ENCODE results near the gene SMIM28.
A peak's percentile ranks its signal among the peaks of the same experiment; 100 is the strongest.

Gene SMIM28

DNA sequence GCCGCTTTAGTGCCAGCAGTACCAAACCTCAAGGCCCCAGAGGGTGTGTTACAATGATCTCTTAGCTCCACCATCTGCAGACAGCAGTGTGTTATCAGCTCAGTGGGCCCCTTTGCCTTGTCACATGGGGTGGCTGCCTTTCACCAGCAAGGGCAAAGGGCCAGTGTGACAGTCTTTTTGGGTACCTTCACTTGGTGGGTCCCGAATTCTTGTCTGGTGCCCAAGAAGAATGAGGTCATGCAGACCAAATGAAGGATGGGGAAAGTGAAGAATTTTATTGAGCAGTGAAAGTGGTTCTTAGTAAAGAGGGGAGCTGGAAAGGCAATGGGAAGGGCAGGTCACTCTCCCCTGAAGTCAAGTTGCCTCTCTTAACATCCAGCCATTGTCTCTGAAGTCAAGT, 2.9 kb upstream of the SMIM28 start:
- DNase-seq, result no peak

DNA sequence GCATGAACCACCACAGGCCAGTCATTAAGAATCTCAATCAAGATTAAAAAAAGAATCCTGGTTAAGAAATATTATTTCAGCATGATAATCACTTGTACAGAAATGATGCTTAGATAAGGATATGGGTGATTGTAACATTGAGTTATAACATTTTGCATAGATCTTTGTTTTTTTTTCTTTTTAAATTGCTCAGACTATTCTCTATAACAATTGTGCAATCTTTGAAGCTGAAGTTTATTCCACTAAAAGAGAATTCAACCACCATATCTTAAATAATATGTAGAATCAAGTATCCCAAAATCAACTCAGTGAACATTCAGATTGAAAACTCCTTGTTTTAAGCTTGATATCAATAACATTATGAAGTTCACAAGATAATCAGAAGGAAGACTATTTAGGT, 663 bp upstream of the SMIM28 start:
- no peak for DNase-seq

DNA sequence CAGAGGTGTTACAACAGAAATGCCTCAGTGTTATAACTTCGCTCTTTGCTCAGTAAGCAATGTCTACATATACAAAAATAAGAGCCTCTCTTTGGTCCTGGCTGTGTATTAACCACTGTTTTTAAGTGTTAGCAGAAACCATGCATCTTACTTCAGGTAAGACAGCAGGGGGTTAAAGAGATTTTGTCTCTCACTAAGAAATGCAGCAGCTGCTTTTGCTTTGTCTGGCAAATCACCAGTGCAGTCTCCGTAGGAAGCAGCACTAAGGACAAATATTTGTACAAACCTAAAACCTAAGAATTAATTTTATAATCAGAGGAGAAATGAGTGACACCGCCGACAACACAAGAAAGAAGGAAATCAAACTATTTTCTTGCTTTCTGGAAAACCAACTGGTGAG, 758 bp downstream of the SMIM28 start:
- no peak for DNase-seq

DNA sequence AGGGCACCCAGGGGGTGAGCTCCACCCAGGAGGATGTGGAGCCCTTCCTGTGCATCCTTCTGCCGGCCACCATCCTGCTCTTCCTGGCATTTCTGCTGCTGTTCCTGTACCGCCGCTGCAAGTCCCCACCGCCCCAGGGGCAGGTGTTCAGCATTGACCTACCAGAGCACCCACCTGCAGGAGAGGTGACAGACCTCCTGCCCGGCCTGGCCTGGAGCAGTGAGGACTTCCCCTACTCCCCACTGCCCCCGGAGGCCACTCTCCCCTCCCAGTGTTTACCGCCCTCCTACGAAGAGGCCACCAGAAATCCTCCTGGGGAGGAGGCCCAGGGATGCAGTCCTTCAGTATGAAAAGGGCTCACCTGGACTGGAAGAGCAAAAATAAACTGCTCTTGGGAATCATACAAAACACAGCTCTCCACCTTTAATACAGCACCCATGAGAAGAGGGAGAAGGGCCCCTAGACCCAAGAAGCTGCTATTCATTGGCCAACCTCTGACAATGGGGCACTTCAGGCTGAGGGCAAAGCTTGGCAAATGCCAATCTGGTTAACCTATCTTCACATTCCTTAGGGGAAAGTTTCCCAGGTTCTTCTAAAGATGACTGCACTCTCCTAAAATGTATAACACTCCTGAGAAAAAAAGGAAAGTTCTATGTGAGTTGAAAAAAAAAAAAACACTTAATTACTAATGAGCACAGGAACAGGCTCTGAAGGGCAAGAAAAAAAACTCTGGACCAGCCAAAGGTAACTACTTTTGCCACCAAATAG, 5.0 kb downstream of the SMIM28 start:
- no peak for DNase-seq

DNA sequence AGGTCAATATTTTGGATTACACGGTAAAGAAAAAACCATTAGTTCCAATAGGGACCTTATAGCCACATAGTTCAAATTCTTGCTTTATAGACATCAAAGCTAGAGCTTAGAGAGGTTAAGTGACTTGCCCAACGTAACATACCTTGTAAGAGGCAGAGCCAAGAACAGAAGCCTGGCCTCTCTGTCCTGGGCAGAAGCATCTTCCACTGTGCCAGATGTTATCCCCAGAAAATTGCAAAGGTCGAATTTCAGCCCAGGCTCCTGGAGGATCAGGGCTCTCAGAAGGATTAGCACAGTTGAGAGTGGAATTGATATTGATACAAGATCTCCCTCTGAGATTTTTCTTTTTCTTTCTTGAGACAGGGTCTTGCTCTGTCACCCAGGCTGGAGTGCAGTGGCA, 6.1 kb downstream of the SMIM28 start:
- no peak for DNase-seq

DNA sequence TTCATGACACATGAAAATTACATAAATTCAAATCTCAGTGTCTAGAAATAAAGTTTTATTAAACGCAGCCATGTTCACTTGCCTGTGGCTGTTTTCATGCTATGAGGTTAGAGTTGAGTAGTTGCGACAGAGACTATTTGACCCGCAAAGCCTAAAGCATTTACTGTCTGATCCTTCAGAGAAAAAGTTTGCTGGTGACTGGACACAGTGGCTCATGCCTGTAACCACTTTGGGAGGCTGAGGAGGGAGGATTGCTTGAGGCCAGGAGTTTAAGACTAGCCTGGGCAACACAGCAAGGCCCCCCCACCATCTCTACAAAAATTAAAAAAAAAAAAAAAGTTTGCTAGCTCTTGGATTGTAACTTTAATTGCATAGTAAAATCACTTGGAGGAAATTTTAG, 9.2 kb downstream of the SMIM28 start:
- no peak for DNase-seq

DNA sequence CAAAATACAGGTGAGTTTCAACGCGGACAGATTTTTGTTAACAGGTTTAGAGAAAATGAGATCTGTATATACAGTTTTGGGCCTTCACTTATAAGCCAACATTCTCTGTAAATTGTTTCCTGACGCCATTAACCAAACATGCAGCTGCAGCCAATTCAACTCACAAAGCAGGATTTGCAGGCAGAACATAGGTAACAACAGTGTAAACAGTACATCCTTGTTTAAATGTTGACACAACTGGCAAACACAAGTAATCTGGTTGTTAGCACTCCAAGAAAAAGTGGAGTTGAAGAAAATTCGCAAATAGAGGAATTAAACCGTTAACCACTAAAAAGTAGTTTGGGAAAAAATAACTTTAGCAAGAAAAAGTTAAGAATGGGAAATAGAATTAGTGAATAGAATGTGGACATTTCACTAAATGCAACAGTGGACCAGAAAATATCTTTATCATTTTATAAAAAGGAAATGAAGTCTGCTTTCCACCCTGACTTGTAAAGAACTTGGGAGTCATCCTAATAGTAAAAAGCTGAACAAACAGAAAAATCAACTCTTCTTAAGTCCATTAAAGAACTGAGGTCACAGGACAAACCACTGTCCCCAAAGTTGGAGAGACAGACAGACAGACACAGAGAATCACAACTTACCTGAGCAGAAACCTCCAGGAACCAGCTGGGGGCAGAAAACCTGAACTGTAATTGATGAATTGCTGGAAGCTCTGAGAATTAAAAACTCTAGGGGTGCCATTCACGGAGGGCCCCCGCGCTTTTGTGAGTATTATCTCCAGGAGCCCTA, 10.1 kb downstream of the SMIM28 start:
- no peak for DNase-seq

DNA sequence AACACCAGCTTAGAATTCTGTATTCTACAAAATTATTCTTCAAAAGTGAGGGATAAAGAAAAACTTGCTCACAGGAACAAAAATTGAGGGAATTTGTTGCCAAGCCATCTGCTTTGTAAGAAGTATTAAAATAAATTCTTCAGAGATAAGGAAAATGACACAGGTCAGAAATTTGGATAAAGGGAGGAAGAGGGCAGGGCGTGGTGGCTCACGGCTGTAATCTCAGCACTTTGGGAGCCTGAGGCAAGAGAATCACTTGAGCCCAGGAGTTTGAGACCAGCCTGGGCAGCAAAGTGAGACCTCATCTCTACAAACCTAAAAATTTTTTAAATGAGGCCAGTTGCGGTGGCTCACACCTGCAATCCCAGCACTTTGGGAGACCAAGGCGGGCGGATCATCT, 11.8 kb downstream of the SMIM28 start:
- DNase-seq, result no peak

DNA sequence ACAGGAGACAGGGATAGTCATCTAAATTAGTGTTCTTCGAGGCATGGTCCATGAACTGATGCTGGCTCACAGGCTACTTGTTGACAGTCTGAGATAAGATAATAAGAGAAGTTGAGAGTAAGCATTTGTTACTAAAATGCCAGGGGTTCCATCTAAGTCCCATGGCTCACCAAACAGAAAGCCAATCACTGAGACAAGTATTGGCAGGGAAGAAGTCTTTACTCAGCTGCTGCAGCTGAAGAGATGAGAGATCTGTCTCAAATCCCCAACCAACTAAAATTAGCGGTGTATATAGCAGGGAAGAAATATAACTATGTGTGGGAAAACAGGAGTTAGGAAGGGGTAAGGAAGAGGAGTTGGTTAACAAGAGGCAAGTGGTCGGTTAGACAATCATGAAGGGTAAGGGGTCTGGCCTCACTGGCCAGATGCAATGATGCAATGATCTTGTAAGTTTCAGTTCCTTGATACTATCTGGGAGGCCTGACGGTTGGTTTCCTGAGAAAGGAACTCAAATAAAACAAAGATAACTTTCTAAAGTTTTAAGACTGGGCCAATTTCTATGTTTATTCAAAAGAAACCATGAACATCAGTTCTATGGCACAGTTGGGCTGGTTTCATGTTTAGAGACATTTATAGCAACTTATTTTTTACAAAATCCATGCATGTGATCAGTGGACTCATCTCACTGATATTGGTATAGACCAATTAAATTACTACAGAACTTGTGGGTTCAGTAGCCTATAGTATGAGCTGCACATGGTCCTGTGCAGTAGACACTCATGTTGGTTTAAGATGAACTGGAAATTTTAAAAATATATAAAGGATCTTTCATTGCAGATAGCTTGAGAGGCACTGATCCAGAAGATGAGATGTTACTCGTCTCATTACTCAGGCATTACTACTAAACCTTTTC, 16.4 kb downstream of the SMIM28 start:
- DNase-seq, result no peak

DNA sequence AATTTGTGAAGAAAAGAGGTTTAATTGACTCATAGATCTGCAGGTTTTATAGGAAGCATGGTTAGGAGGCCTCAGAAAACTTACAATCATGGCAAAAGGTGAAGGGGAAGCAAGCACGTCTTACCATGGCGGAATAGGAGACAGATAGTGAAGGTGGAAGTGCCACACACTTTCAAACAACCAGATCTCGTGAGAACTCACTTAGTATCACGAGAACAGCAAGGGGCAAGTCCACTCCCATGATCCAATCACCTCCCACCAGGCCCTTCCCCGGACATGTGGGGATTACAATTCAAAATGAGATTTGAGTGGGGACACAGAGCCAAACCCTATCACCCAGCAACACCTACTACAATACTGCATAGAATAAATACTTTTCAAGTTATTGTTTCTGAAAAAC, 19.0 kb downstream of the SMIM28 start:
- no peak for DNase-seq

DNA sequence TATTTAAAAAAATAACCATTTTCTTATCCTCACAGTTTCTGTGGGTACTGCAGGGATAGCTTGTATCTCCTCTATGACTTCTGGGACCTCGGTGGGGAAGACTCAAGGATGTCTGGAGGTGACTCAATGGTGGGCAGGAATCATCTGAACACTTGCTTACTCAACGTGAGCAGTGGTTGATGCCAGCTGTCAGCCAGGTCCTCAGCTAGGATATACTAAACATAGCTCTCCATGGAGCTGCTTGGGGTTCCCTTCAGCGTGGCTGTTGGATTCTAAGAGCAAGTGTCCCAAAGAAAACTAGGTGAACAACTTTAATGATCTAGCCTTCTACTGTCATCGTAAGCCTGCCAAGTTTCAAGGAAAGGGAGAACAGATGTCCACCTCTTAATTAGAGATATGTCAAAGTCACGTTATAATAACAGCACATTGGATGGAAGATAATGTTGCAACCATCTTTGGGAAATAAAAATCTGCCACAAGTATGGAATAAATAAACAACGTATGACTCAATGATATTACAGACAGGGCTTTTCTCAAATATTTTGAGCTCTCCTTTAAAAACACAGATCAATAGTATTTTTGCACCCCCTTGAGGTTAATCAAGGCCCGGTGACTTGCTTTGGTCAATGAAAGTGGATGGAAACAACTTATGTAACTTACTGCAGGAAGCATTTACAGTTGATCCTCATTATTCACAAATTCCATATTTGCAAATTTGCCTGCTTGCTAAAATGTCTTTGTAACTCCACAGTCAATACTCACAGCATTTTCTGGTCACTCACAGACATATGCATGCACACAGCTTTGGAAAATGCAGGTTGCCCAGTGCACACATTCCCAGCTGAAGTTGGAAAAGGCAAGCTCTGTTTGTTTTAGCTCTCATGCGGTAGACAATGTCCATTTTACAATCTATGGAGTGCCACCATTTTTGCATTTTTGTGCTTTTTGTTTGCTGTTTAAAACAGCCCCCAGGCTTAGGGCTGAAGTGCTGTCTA, 19.7 kb downstream of the SMIM28 start:
- DNase-seq, result no peak

DNA sequence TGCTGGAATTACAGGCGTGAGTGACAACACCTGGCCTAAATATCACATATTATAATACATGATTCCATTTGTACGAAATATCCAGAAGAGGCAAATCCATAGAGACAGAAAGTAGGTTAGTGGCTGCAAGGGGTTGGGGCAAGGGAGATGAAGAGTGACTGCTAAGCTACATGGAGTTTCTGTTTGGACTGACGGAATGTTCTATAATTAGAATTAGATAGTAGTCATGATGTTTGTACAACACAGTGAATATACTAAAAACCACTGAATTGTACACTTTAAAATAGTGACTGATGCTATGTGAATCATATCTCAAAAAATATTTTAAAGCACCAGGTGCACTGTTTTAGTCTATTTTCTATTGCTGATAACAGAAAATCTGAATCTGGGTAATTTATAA, 22.6 kb downstream of the SMIM28 start:
- no peak for DNase-seq

DNA sequence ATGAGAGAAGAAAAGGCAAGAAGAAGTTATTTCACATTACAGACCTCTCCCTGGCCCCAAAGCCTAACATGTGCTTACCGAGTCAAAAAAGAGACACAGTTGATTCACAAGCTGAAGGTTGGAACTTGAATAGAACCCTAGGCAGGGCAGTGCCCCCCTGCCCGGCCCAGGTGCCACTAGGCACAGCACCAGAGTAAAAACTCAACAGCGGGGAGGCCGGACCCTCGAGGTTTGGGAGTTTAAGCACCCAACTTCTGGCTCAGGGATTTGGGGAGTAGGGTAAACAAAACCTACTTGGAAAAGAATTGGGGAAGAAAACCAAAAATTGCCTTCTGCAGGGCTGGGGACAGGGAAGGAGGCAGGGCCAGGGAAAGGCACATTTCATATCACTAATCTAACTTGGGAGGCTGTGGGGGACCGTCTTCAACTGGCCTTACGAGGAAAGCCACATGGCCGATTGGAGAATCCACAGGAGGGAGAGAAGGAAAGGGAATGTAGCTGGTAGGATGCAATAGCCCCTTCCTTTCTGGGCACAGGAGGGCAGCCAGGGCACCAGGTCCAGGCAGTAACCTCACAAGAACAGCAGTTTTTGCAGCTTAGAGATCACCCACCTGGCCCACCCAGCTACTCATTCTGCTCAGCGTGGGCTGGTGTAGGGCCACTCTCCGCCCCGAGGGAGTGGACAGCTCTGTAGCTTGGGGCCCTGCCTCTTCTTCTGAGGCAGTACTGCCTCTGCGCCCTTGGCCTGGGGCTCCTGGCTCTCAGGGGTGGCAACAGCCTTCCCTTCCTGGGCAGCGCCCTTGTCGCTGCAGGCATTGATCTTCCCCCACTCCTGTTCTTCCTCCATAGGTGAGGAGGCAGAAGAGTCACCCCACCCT, 24.5 kb downstream of the SMIM28 start:
- no peak for DNase-seq

DNA sequence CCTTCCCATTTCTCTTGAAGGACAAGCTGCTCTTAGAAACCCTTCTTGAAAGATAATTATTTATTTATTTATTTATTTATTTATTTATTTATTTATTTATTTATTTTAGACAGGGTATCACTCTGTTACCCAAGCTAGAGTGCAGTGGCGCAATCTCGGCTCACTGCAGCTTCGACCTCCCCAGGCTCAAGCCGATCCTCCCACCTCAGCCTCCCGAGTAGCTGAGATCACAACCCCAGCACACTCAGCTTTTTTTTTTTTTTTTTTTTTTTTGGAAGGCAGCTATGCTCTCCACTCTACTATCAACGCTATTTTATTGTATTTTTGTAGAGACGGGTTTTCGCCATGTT, 25.1 kb downstream of the SMIM28 start:
- DNase-seq, result no peak

DNA sequence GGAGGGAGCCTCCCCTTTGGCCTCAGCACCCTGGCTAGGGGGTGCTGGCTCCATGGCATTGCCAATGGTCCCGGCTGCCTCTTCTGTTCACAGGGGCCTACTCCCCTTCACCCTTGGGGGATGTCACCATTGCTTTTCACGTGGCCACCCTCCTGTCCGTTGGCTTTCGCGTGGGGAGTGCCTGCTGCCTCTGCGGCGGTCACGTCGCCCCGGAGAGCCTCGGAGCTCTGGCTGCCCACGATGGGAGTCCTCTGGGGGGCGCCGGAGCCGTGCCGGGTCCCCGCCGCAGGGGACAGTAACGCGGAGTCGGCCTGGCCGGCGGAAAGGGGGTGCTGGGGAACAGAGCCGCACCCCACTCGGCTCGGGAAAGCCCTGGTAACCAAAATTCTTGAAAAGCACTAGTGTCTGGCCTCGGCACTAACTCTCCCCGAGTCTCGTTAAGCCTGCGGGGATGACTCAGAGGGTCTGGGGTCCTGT, 25.7 kb downstream of the SMIM28 start:
- DNase-seq, result peak in 1 of 2 experiments; percentile 17

DNA sequence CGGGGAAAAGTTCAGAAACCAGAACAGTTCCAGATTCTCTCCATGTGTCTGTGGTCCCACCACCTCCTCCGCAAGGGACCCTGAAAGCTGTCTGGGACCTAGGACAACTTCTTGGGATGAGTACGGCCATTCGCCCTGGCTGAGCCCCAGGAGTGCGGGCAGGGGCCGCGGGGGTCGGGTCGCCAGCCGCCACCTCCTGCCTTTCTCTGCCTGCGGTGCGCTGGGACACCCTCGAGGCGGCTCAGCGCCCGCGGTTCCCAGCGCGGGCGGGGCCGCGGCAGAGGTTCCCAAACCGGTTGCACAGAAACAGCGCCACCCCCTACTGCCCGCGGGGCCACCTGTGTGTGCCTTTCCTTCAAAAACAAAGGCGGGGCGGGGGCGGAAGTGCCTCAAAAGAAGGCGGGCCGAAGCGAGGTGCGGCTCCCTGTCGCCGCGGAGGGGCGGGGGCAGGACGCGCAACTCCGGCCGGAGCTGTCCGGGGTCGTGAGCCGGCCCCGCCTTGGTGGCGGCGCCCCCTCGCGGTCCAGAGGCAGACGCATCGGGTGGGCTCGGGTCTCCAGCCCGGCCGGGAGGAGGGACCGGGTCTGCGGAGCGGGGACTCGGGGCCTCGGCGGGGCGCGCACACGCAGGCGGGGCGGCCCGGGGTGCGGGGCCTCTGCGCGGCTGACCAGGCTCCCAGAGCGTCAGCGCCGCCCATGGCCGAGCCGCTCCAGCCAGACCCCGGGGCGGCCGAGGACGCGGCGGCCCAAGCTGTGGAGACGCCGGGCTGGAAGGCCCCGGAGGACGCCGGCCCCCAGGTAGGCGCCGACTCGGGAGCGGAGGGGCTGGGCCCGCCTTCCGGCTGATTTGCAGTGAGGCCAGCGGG, 26.3 kb downstream of the SMIM28 start, which contains the start of gene HEBP2:
Gene HEBP2, plus strand, starts transcription at position 423 of the 865 bp plus-strand sequence. Its CDS starts 273 bp downstream, at position 696.
- peak; percentile 26 to 83 for DNase-seq

DNA sequence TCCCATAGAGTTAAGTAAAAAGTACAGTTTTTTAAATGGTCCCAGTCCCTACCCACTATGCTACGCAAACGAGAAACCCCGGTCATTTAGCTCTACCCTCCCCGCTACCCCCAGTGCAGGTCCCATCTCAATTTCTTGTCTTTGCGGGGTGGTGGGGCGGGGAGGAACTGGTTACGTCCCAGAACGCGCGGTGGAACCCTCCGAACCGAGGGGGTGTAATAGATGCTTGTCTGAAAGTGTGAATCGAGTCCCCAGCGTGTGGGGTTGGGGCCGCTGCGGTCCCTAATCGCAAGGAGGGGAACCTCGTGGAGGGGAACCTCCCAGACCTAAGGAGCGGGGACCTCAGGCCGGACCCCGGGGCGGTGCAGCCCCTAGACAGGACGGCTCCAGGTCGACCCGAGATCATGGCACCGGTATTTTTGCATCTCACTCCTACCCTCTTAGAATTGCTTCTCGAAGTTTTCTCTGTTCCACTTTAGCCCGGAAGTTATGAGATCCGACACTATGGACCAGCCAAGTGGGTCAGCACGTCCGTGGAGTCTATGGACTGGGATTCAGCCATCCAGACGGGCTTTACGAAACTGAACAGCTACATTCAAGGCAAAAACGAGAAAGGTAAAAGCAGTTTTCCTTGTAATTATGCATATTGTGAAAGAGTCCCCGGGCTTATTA, 27.1 kb downstream of the SMIM28 start:
- DNase-seq, result no peak

DNA sequence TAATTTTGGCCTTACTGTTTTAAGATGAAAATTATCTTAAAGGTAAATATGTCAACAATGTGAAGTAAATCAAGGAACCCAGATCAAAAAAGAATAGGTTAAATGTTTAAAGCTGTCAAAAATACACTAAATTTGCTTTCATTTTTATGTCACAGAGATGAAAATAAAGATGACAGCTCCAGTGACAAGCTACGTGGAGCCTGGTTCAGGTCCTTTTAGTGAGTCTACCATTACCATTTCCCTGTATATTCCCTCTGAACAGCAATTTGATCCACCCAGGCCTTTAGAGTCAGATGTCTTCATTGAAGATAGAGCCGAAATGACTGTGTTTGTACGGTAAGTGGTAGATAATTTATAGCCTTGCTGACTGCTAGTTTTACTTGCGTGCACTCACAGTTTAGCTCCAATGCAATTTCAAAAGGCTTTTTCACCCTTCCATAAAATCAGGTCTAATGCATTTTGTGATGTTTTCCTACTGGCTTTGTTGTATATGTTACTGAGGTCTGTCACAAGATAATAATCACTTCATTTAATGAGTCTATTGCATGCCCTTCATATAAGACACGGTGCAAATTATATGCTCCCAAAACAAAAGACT, 28.2 kb downstream of the SMIM28 start:
- DNase-seq, result no peak

DNA sequence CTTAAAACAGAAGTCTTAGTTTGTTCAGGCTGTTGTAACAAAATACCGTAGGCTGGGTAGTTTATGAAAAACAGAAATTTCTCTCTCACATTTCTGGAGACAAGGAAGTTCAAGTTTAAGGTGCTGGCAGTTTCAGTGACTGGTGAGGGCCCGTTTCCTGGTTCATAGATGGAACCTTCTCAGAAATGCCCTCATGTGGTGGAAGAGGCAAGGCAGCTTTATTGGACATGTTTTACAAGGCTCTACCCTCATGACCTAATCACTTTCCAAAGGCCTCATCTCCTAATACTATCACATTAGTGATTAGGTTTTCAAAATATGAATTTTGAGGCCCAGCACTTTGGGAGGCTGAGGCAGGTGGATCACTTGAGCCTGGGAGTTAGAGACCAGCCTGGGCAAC, 28.7 kb downstream of the SMIM28 start:
- no peak for DNase-seq

Data from NCI-H446 (cell line).